Activated CD8-positive, alpha-beta memory T cell treated with anti-CD3 and anti-CD28 coated beads for 36 hours (primary cell): Measurements from ENCODE around the gene ATP2B1. TPM values are rescaled to one million over a fixed set of nuclear protein-coding genes. Genes with fewer than 3 reads are reported as not detected.

Source experiments
- CTCF ChIA-PET: fragments of 350-600 bp; sonication (Branson Sonifier 250); formaldehyde crosslinking; loops from one replicate; lab custom pipeline; 2021; ENCODE audit warnings: antibody characterized with exemption; lab: Charles Lee
- POLR2A ChIA-PET: fragments of 350-600 bp; sonication (Branson Sonifier 250); formaldehyde crosslinking; loops from one replicate; lab custom pipeline; 2021; ENCODE audit warnings: antibody characterized with exemption; lab: Charles Lee
- total RNA-seq, 2 experiments: library from RNA; stranded (reverse); gene quantifications; one replicate each; pipeline ENCODE4 v1.2.3, GENCODE V29; 2021

The ATP2B1 gene
- total RNA-seq, 2 experiments from 2014 or later = 30.6 to 32.2 TPM

DNA sequence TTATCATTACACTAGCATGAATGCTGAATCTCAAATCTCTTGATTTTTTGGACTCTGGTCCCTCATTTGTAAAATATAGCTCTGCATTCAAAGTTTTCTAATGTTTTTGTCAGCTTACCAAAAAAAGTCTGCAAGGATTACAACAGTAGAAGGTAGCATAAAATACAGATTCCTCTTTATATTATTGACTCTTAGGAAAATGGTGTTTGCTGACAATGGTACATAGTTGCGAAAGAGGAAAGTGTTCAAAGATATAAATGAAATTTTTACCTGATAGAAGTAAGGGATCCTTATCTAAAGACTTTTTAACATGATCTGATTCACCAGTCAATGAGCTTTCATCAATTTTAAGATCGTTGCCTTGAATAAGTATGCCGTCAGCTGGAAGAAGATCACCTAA, 74.1 kb downstream of the ATP2B1 start:
- CTCF ChIA-PET = no interaction called here
- POLR2A ChIA-PET = interaction anchor here (0.6 kb wide), 1 partner anchor 74 kb away, joined by 3 read pairs; the partner anchor contains the start of gene ATP2B1

DNA sequence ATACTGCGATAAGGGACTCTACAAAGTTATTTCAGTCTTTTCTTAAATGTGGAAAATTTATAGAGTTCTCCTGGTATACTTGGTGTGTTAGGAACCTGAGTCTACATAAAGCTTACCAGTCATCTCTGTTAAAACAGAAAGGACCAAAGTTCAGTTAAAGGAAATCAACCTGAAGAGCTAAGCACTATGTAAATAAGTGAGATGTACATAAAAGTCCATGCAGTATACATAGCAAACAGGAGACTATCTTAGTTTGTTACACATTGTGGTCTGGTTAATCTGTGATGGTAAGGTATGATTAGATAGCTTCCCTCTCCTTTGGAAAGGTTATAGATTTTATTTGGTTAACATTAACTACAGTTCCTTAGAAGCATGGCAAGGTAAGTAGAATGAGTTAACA, 75.9 kb downstream of the ATP2B1 start:
- CTCF ChIA-PET = no interaction called here
- POLR2A ChIA-PET = no interaction called here

DNA sequence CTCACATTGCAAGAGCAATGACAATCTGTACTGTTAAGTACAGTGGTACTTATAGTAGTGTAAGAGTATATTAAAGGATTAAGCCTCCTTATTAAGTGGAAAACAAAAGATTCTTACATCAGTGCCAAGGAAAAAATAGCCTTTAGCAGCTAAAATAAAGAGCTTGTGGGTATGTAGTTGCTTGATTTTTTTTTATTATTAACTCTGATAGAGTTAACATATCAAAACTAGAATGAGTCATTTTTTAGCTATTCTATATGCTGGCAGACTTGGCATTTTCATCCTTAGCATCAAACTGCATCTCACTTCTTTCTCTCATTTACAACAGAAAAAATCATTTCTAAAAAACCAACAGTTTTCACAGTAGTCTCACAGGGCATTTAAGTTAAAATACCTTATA, 86.5 kb downstream of the ATP2B1 start:
- ChIA-PET POLR2A (interaction anchor here (0.6 kb wide), 1 partner anchor 53 kb away, joined by 3 read pairs; no protein-coding TSS in a partner anchor), CTCF (no interaction called here)

DNA sequence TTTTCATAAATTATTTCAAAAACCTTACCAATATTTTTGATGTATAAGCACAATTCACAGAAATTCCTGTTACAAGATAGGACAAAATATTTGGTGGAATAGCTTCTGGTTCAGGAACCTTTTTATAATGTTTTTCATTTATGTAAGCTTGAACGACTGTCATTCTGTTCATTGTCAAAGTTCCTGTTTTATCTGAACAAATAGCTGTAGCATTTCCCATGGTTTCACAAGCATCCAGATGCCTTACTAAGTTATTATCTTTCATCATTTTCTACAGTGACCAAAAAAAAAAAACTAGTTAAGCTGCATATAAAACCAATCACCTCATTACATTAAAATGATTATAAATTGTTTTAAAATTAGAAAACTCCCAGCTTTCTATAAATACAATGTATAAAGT, 87.1 kb downstream of the ATP2B1 start:
- CTCF ChIA-PET = no interaction called here
- POLR2A ChIA-PET = interaction anchor here (0.6 kb wide), 1 partner anchor 53 kb away, joined by 3 read pairs; no protein-coding TSS in a partner anchor

DNA sequence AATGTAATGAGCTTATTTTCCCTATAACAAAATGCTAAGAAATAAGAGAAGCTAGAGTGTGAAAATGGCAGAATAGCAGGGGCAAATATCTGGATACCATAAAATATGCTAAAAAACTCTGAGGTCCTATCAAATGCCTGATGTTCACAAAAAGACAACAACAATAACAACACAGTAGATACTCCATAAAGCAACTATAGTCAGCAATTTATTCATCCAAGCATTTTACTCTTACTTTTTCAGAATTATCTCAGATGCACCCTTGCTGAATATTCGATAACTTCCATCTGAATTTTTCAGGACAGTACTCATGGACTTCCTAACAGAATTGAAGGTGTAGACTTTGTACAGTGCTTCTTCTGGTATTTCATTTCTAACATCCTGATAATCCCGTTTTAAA, 88.9 kb downstream of the ATP2B1 start:
- POLR2A ChIA-PET = no interaction called here
- CTCF ChIA-PET = no interaction called here

DNA sequence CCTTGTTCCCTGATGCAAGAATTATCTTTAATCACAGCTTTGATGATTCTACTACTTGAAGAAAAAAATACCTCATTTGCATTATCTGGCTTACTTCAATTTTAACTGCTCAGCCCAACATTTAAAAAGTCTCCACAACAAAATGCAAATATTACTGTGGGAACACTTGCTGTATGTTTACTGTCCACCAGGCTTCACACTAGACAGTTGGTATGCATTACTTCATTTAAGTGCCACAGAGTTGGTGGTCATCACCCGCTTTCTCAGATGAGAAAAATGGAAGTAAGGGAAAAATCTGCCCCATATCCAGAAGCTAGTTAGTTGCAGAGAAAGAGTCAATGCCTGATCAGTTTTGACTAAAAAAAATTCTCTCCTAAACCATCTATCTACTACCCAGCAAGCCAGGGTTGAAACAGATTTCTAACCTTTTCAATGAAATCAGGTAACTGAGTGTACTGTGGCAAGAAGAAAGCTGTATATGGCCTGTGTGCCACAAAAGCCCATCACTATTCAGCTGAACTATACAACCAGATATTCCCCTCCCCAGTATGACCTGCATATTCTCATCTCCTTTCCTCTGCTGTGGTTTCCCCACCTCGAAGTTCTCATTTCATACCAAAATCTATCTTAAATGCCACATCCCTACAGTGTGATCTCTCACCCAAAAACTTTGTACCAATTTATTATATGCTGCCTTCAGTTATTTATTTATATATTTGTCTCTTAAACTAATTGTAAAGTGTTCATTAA, 90.3 kb downstream of the ATP2B1 start:
- ChIA-PET CTCF (no interaction called here), POLR2A (no interaction called here)

DNA sequence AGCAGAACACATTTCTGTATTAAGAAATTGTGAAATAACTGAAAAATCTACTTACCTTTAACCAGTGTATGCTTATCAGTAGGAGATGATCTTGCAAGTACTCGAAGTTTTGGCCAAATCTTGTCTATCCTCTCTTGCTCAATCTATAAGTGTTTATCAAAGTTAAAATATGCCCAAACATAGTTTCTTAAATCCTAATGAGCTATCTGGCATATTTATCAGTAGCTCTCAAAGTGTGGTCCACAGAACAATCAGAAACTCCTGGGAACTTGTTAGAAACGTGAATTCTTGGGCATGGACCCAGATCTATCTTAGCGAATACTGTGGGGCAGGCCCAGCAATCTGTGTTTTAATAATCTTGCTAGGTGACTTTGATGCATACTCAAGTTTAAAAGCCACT, 98.3 kb downstream of the ATP2B1 start:
- POLR2A ChIA-PET = no interaction called here
- CTCF ChIA-PET = no interaction called here

DNA sequence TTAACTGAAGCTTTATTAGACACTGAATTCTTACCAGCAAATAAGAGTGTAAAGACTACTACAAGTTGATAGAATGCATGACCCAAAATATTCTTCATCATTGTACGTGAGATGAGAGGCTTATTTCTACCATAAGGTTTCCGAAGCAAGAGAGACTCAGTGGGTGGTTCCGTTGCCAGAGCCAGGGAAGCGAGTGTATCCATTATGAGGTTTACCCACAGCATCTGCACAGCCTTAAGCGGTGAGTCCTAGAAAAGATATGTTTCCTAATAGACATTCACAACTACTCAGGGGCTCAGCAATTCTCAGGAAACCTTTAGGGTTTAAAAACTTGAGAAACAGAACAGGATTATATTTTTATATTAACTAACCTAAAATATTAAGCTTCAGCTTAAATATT, 105.0 kb downstream of the ATP2B1 start:
- ChIA-PET POLR2A (no interaction called here), CTCF (no interaction called here)

DNA sequence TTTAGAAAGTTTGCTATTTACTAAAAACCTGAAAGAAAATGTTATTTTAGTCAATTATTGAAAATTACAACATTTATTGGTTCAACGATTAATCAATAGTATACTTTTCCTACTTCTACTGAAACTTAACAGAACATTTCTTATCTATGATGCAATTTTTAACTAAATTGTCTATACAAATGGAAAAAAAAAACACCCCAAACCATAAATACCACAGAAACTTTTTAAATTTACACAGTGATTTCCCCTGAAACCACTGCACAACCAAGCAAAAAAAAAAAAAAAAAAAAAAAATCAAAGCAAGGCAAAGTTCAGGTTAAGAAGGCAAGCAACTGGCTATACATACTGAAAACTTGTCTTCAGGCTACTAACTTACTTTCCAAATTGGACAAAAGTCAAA, 110.9 kb downstream of the ATP2B1 start:
- POLR2A ChIA-PET = interaction anchor here (0.7 kb wide), 1 partner anchor 38 kb away, joined by 9 read pairs; no protein-coding TSS in a partner anchor
- CTCF ChIA-PET = no interaction called here

DNA sequence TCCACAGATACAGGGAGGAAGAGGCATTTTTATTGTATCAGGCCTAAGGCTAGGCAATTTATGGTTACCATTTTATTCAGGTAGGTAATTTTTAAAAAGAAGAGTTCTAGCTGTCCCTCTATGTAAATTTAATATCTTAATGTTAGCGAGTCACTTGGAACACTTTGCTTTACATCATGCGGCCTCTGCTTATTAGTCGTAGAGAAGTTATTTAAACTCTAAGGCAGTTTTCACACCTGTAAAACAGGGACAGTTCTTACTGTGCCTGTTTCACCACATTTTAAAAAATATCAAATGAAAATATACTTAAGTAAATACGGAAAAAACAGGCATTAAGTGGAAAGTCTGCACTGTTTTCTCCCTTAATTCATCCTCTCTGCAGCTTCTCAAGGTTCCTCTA, 111.4 kb downstream of the ATP2B1 start:
- CTCF ChIA-PET = no interaction called here
- POLR2A ChIA-PET = no interaction called here

DNA sequence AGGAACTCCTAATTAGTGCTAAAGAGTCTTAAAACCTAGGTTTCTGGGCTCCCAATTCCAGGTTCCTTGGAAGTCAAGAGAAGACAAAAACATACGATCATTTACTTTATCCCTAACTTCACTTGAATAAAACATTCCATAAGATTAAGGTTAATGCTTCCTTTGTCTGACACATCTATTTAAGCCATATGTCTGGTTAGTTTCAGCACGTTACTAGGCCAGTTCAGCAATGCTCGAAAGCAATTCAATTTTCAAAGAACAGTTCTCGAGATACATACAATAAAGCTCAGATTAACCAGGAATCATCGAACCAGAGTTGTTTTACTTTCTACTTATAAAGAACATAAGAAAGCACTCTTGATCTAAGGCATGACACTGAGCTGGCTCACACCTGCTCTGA, 114.8 kb downstream of the ATP2B1 start:
- ChIA-PET POLR2A (interaction anchor here (1.1 kb wide), 1 partner anchor 114 kb away, joined by 4 read pairs; the partner anchor contains the start of gene ATP2B1), CTCF (no interaction called here)

DNA sequence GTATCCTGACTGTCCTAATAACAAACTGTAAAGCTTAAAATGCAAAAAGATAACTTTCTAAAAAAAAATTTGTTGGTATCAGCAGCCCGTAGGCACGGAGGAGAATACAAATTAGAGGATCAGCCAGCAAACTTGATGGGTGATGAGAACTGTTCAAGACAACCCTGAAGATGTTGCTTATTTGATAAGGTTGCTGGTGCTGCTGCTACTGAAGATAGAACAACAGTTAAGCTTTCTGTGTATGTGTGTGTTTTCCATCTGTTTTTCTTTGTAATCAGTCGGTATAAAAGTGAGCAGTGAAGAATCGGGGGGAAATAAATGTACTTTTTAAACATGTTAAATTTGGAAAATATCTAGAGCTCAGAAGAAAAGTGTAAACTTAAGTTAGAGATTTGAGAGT, 115.4 kb downstream of the ATP2B1 start:
- ChIA-PET POLR2A (no interaction called here), CTCF (no interaction called here)

DNA sequence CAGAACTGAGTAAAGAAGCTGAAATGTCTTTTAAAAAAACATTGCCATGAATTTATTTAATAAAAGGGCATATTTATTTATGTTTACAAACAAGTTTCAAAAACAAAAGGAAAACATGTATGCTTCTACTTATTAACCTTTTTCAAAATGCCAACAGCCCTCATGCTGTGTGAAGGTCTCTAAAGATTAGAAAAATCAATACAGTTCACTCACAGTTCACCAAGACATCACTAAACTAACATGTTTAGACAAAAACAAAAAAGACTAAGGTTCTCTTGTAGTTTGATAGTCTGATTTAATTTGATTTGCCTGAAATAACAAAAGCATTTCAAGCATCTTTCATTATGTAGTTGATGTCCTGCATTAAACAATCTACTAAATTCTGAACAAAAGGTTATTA, 118.9 kb downstream of the ATP2B1 start:
- POLR2A ChIA-PET = no interaction called here

DNA sequence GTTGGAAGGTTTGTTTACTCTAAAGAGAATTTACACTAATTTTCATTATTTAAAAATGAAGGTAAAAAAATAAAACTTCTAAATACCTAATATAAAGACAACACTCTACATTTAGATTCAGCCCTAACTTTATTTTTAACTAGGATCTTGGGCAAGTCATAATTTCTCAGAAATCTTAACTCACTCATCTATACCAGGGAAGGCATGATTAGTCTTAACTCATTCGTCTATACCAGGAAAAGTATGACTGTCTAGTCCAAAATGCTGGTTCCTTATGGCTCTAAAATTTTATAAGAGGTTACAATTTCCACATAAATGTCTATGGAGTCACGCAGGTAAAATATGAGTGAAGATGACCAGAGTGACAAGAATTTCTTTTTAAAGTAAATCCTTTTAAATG, 130.1 kb downstream of the ATP2B1 start:
- ChIA-PET CTCF (no interaction called here), POLR2A (no interaction called here)

More for the DNA sequence above, 118.9 kb downstream of the ATP2B1 start:
- CTCF ChIA-PET = no interaction called here

DNA sequence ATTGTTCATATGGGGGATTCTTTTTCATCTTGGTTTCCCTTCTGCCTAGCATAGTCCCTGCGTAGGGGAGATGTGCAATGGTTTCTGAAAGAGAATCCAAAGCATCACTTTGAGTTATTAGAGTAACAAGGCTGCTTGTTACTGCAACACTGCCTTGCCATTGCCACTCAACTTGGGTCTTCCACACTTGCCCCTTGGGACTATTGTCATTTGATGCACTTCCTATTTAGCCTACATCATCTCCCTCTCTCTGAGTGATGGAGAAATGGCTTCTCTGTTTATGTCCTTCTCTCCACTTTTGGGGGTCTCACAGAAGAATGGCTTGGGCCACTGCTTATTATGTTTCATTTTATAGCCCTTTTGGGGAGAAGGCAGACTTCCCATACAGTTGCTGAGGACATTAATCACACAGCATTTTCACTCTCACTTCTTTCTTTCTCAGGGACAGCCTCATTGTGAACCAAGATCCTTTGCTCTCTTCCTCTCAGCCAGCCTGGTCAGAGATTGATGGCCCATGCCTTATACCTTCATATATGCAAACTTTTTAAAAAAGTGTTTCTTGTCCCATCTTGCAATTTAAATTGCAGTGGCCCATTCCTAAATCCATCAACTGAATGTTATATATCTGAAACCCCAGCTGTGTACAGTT, 131.9 kb downstream of the ATP2B1 start:
- CTCF ChIA-PET = no interaction called here
- POLR2A ChIA-PET = no interaction called here

DNA sequence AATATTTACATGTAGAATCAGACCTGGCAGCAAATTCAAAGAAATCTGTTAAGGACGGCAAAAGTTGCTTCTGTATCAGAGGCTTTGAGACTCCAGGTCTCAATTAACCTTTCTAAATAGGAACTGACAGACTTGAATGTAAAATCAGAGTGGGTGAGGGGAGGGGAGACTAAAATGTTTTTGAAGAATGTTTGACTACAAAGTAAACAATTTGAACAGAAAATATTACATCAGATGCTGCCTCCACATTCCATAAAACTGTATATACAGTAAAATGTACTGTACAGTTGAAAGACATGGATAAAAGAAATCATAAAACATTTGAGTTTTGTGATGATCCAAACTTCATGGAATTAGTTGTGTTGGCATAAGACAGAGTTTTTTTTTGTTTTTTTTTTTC, 133.3 kb downstream of the ATP2B1 start:
- POLR2A ChIA-PET = no interaction called here
- CTCF ChIA-PET = no interaction called here

DNA sequence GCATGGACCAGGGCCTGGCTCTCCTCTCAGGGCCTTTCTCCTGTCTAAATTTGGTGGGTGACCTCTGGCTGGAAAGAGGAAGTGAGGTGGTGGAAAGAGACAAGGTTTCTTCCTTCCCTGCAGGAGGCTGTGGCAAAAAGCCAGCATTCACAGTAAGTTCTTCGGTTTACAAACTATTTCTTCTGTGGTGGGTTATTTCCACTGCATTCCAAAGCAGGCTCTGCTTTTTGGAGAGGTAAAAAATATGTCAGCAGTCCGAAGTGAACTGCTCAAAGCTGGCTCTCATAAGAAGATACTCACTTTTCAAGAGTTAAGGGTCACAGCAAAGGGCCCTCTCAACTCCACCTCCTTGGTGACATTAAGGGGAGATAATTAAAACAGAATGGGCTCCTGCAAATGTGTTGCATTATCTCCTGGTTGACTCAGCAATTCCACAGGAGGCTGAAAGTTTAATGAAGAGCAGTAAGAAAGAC, 133.9 kb downstream of the ATP2B1 start:
- CTCF ChIA-PET = no interaction called here
- POLR2A ChIA-PET = no interaction called here

DNA sequence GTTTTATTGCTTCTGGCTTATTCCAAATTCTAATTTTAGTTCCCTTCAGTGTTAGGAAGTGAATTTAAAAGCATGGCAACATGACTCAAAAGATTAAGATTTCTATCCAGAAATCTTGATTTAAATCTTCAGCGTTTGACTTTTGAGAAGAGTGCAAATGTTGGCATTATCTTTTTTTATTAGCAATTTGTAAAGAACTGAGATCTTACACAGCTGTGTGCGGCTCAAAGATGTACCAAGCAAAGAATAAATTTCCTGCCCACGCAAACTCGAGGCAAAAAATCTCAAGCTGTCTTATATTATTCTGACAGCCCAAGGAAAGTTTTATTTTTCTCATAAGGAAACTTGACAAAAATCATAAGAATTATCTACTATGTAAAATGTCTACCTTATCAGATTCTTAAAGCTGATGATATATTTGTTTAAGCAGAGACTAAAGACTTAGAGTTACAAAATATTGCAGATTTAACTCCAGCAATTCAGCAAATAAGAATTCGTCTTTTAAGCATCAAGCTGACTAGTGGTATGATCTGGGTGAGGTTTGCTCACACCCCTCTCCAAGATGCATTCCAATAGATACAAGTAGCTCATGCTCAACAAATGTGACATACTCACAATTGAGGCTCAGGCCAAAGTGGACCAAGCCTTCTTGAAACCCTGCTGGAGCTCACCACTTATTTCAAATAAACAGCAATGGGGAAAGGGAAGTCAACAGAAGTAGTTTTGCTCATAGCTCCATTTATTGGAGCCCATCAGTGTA, 135.4 kb downstream of the ATP2B1 start:
- POLR2A ChIA-PET = no interaction called here
- CTCF ChIA-PET = no interaction called here

DNA sequence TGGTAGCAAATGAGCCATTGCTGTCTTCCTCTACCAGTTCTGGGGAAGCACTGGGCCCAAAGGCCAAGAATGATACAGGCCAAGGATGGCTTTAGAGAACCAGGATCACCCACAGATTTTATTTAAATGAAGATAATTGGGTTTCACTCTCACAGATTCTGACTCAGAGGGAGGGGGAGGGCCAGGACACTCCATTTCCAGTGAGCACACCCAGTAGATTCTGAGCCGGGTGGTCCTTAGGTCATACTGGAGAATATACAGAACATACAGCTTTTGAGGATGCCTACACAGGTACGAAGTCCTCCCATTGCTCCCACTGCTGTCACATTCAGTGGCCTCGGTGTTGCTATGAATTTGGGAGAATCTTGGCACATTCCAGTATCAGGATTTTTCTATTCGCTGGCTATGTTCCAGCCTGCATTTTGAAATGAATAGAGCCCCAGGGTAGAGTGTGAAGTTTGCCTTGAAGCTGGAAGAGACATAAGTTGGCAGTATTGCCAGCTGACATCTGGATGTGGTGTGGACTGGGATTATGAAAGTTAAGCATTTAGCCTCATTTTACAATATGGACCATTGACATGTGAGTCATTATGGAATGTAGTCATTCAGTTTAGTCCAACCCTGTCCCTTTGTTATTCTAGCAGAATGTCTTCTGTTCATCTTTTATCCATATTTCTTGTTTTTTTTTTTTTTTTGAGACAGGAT, 137.0 kb downstream of the ATP2B1 start:
- ChIA-PET CTCF (interaction anchor here (0.7 kb wide), 1 partner anchor 786 kb away, joined by 5 read pairs; no protein-coding TSS in a partner anchor), POLR2A (no interaction called here)
